ENCODE results near the gene SKIL.
"Not testable (repeated sequence)": the region's sequence is repeated elsewhere in the genome, so short reads cannot be mapped to it uniquely, and the experiment has no call there.

The SKIL gene

GRCh38 chr3:170331143-170331542 is 26.4 kb upstream of the SKIL start:
- no peak overlapping the region for H2BK120ac ChIP-seq (ENCODE audit: insufficient read depth, low read length, poor library complexity)
- H2BK5ac ChIP-seq (ENCODE audit: low read depth, low read length, poor library complexity): no peak overlapping the region
- H3K79me2 ChIP-seq (ENCODE audit: control insufficient read depth, insufficient read depth, low read length, poor library complexity): no peaks in the 10 kb centered on the region
- no peak overlapping the region for H4K12ac ChIP-seq (ENCODE audit: low read depth, low read length)
- H4K8ac ChIP-seq (ENCODE audit: low read depth, low read length): no peak overlapping the region
- no peak overlapping the region for H3K9ac ChIP-seq (ENCODE audit: low read length)
- no CpG with 5 or more reads among the region's 4 CpGs for WGBS (ENCODE audit: extremely low coverage, insufficient coverage, insufficient read length)
- H2BK12ac ChIP-seq (ENCODE audit: low read length): no peak overlapping the region
- H3K9me3 ChIP-seq (ENCODE audit: insufficient read depth, low read depth, low read length): peaks cover 10% of the 10 kb centered on the region
- peaks cover 0 to 2% of the 10 kb centered on the region in 2 experiments for H3K36me3 ChIP-seq (ENCODE audit: control insufficient read depth in 1 of 2, insufficient read depth in 2 of 2, low read length in 2 of 2)
- H3K4me2 ChIP-seq (ENCODE audit: low read length): no peak overlapping the region
- no peak overlapping the region for H3K4ac ChIP-seq (ENCODE audit: low read depth, low read length)
- H3K14ac ChIP-seq (ENCODE audit: low read length): no peak overlapping the region
- peaks cover 0 to 3% of the 10 kb centered on the region in 2 experiments for H3K4me1 ChIP-seq (ENCODE audit: control insufficient read depth in 1 of 2, insufficient read depth in 2 of 2, low read length in 2 of 2)
- DNase-seq: peak; percentile 85 to 87
- no peak overlapping the region for H3K27ac ChIP-seq (ENCODE audit: low read depth, low read length)
- H3K79me1 ChIP-seq (ENCODE audit: low read length): peaks cover 4% of the 10 kb centered on the region
- no peak overlapping the region for H2AFZ ChIP-seq (ENCODE audit: insufficient read depth, low read length, poor library complexity)
- H3K23ac ChIP-seq (ENCODE audit: low read length): no peak overlapping the region
- H2AK5ac ChIP-seq (ENCODE audit: low read length): no peak overlapping the region
- no peak overlapping the region for H3K18ac ChIP-seq (ENCODE audit: low read length)
- no peak overlapping the region for H4K91ac ChIP-seq (ENCODE audit: low read depth, low read length)
- H3K27me3 ChIP-seq (ENCODE audit: insufficient read depth, low read length): no peaks in the 10 kb centered on the region
- H3K4me3 ChIP-seq (ENCODE audit: low read depth, low read length): no peak overlapping the region

- H4K8ac ChIP-seq (ENCODE audit: low read depth, low read length): no peak overlapping the region
- no peak overlapping the region for H3K18ac ChIP-seq (ENCODE audit: low read length)
- no peak overlapping the region for H3K4me3 ChIP-seq (ENCODE audit: low read depth, low read length)
- no peak overlapping the region for H2BK12ac ChIP-seq (ENCODE audit: low read length)
- WGBS (ENCODE audit: extremely low coverage, insufficient coverage, insufficient read length): no CpG with 5 or more reads among the region's 3 CpGs
- no peaks in the 10 kb centered on the region for H3K4me1 ChIP-seq (ENCODE audit: control insufficient read depth in 1 of 2, insufficient read depth in 2 of 2, low read length in 2 of 2)
- H3K9ac ChIP-seq (ENCODE audit: low read length): no peak overlapping the region
- H4K91ac ChIP-seq (ENCODE audit: low read depth, low read length): no peak overlapping the region
- H3K27me3 ChIP-seq (ENCODE audit: insufficient read depth, low read length): no peaks in the 10 kb centered on the region
- no peak overlapping the region for H3K14ac ChIP-seq (ENCODE audit: low read length)
- peaks cover 9% of the 10 kb centered on the region for H3K9me3 ChIP-seq (ENCODE audit: insufficient read depth, low read depth, low read length)
- no peak overlapping the region for H2BK120ac ChIP-seq (ENCODE audit: insufficient read depth, low read length, poor library complexity)
- peaks cover under 1% of the 10 kb centered on the region for H3K79me1 ChIP-seq (ENCODE audit: low read length)
- H3K23ac ChIP-seq (ENCODE audit: low read length): no peak overlapping the region
- H4K12ac ChIP-seq (ENCODE audit: low read depth, low read length): no peak overlapping the region
- H2BK5ac ChIP-seq (ENCODE audit: low read depth, low read length, poor library complexity): no peak overlapping the region
- no peaks in the 10 kb centered on the region for H3K79me2 ChIP-seq (ENCODE audit: control insufficient read depth, insufficient read depth, low read length, poor library complexity)
- no peak overlapping the region for H3K4me2 ChIP-seq (ENCODE audit: low read length)
- no peak overlapping the region for H2AFZ ChIP-seq (ENCODE audit: insufficient read depth, low read length, poor library complexity)
- no peak for DNase-seq
- H2AK5ac ChIP-seq (ENCODE audit: low read length): no peak overlapping the region
- H3K36me3 ChIP-seq (ENCODE audit: control insufficient read depth in 1 of 2, insufficient read depth in 2 of 2, low read length in 2 of 2): peaks cover 1 to 2% of the 10 kb centered on the region in 2 experiments
- H3K27ac ChIP-seq (ENCODE audit: low read depth, low read length): no peak overlapping the region
- H3K4ac ChIP-seq (ENCODE audit: low read depth, low read length): no peak overlapping the region
These were observed 20.1 kb upstream of the SKIL start for GRCh38 chr3:170337420-170337819.

GRCh38 chr3:170338690-170339340 is 18.7 kb upstream of the SKIL start:
- Histone ChIP-seq H3K9me3 (ENCODE audit: insufficient read depth, low read depth, low read length) (peaks cover 10% of the 10 kb centered on the region), H2BK12ac (ENCODE audit: low read length) (no peak overlapping the region), H3K18ac (ENCODE audit: low read length) (no peak overlapping the region), H2BK5ac (ENCODE audit: low read depth, low read length, poor library complexity) (no peak overlapping the region), H4K12ac (ENCODE audit: low read depth, low read length) (no peak overlapping the region), H3K27me3 (ENCODE audit: insufficient read depth, low read length) (no peaks in the 10 kb centered on the region), H3K79me2 (ENCODE audit: control insufficient read depth, insufficient read depth, low read length, poor library complexity) (peaks cover 2% of the 10 kb centered on the region), H4K8ac (ENCODE audit: low read depth, low read length) (no peak overlapping the region), H3K4ac (ENCODE audit: low read depth, low read length) (no peak overlapping the region), H3K27ac (ENCODE audit: low read depth, low read length) (no peak overlapping the region), H2BK120ac (ENCODE audit: insufficient read depth, low read length, poor library complexity) (no peak overlapping the region), H3K4me3 (ENCODE audit: low read depth, low read length) (no peak overlapping the region), H2AK5ac (ENCODE audit: low read length) (no peak overlapping the region), H4K91ac (ENCODE audit: low read depth, low read length) (no peak overlapping the region), H3K14ac (ENCODE audit: low read length) (no peak overlapping the region), H3K9ac (ENCODE audit: low read length) (no peak overlapping the region), H3K4me2 (ENCODE audit: low read length) (no peak overlapping the region), H3K23ac (ENCODE audit: low read length) (no peak overlapping the region), H3K79me1 (ENCODE audit: low read length) (peaks cover 10% of the 10 kb centered on the region), H2AFZ (ENCODE audit: insufficient read depth, low read length, poor library complexity) (no peak overlapping the region), H3K4me1 (ENCODE audit: control insufficient read depth in 1 of 2, insufficient read depth in 2 of 2, low read length in 2 of 2) (no peaks in the 10 kb centered on the region), H3K36me3 (ENCODE audit: control insufficient read depth in 1 of 2, insufficient read depth in 2 of 2, low read length in 2 of 2) (peaks cover 1 to 7% of the 10 kb centered on the region in 2 experiments)
- whole genome bisulfite sequencing (ENCODE audit: extremely low coverage, insufficient coverage, insufficient read length): no CpG with 5 or more reads among the region's 1 CpG
- peak; percentile 93 to 94 for DNase-seq

- H4K91ac ChIP-seq (ENCODE audit: low read depth, low read length); H3K4me2 ChIP-seq (ENCODE audit: low read length); H3K4ac ChIP-seq (ENCODE audit: low read depth, low read length); H2AFZ ChIP-seq (ENCODE audit: insufficient read depth, low read length, poor library complexity); H3K4me1 ChIP-seq (ENCODE audit: control insufficient read depth in 1 of 2, insufficient read depth in 2 of 2, low read length in 2 of 2); H3K27me3 ChIP-seq (ENCODE audit: insufficient read depth, low read length); H3K18ac ChIP-seq (ENCODE audit: low read length); H3K14ac ChIP-seq (ENCODE audit: low read length); H4K12ac ChIP-seq (ENCODE audit: low read depth, low read length); H3K4me3 ChIP-seq (ENCODE audit: low read depth, low read length); H3K9ac ChIP-seq (ENCODE audit: low read length); H3K27ac ChIP-seq (ENCODE audit: low read depth, low read length); H3K23ac ChIP-seq (ENCODE audit: low read length); H3K36me3 ChIP-seq (ENCODE audit: control insufficient read depth in 1 of 2, insufficient read depth in 2 of 2, low read length in 2 of 2); H3K79me2 ChIP-seq (ENCODE audit: control insufficient read depth, insufficient read depth, low read length, poor library complexity); H3K9me3 ChIP-seq (ENCODE audit: insufficient read depth, low read depth, low read length); DNase-seq: not testable (repeated sequence)
- Histone ChIP-seq H4K8ac (ENCODE audit: low read depth, low read length) (peak overlapping the region; percentile 19), H2BK5ac (ENCODE audit: low read depth, low read length, poor library complexity) (peak overlapping the region; percentile 73), H2AK5ac (ENCODE audit: low read length) (peak overlapping the region; percentile 79), H2BK120ac (ENCODE audit: insufficient read depth, low read length, poor library complexity) (peak overlapping the region; percentile 79), H2BK12ac (ENCODE audit: low read length) (peak overlapping the region; percentile 92), H3K79me1 (ENCODE audit: low read length) (peaks cover 17% of the 10 kb centered on the region)
- WGBS (ENCODE audit: extremely low coverage, insufficient coverage, insufficient read length): no CpG with 5 or more reads among the region's 9 CpGs
These were observed 15.2 kb upstream of the SKIL start for GRCh38 chr3:170342273-170342672.

Measured in trophoblast cell (in vitro differentiated cells and primary cell).